ENCODE measurements around the gene HILPDA.
A peak's percentile ranks its signal among the peaks of the same experiment; 100 is the strongest.
"Not testable (repeated sequence)": the region's sequence is repeated elsewhere in the genome, so short reads cannot be mapped to it uniquely, and the experiment has no call there.

HILPDA gene

DNA sequence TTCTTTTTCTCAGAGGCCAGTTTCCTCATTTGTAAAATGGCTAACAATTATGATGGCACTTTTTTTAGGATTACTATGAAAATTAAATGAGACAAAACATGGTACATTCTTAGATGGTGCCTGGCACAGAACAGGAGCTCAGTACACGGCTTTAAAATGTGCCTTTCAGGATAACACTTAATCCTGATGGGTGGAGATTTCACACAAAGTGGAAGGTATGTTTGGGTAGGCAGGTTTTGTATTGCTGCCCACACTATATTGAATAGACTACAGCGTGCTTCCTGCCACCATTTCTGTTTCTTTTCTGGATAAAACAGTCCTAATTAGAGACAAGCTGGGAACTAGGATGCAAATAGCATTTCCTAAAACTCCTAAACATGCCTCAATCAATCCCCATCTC is 23.9 kb upstream of the HILPDA start:
- DNase-seq = no peak

DNA sequence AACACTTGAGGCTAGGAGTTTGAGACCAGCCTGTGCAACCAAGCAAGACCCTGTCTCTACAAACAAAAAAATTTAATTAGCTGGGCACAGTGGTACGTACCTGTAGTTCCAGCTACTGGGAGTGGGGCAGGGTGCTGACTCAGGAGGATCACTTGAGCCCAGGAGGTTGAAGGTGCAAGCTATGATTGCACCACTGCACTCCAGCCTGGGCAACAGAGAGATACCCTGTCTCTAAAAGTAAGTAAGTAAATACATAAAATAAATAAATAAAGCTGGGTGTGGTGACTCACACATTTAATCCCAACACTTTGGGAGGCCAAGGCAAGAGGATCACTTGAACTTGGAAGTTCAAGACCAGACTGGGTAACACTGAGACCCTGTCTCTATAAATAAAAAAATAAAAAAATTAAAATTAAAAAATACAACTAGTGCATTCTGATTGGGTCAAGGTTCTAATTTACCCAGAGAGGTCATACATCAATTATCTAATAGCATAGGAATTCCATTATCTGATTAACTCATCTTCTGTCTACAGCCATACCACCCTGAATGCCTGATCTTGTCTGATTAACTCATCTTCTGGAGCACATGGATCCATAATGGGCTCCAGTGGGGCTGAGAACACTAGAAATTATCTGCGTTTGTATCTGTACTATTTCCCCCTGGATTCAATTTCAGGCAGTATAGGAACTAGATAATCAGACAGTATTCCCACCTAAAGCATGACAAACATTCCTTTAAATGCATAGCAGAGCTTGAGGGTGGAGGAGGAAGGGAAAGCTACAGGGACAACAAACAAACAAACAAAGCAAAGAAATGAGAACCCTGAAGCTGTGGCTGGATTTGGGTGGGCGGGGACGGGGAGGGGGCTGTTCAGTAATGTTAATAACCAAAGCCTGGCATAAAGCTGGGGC is 21.0 kb upstream of the HILPDA start:
- DNase-seq = no peak

DNA sequence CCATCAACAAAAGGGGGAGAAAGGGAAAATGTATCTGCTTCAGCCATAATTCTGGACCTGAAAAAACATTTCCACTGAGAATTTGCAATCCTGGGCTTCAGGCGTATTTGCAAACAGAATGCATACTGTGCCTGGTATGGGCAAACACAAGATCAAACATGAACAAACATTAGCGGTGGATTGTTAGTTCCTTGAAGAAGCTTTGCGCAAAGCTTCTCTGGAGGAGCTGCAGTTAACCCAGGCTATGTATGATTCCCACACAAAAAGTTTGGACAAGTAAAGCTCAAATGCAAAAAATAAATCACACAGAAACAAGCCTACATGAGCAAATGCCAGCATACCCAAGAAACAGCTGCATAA is 20.4 kb upstream of the HILPDA start:
- DNase-seq = no peak

DNA sequence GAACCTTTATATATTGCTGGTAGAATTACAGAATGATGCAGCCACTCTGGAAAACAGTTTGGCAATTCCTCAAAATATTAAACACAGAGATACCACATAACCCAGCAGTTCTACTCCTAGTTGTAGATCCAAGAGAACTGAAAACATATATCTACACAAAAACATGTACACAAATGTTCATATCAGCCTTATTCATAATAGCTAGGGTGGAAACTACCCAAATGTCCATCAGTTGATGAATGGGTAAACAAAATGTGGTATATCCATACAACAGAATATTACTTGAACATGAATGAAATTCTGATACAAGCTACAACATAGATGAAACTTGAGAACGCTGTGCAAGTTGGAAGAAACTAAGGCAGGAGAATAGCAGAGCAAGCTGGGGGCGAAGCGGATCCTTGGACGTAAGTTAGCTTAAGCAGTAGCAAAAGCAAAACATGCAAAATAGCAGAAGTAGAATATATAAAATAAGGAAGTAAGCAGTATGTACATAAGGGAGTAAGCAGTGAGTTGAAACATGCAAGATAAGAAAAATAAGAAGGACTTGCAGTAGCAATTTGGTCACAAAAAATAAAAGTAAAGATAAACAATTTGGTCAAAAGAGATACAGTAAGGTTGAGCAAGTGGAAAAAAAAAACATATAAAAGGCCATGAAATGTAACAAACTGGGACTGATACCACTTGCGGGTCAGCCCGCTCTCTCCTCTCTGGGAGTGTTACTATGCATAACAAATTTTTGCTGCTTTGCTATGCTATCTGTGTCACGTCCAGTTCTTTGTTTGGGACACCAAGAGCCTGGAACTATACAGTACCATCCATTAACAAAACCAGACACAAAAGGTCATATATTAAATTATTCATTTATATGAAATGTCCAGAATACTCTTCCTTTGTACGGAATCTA is 18.0 kb upstream of the HILPDA start:
- no peak for DNase-seq

DNA sequence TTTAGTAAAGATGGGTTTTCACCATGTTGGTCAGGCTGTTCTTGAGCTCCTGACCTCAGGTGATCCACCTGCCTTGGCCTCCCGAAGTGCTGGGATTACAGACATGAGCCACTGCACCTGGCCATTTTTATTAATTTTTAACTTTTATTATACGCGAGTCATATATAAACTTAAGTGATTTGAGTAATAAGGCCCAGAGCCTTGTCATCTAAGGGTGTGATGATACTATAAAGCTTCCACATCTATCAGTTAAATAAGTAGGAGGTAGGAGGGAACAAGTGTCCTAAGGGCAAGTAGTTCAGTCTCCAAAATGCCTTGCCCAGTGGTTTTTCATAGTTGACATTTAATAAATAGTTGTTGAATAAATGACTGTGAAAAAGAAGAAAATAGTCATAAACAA is 13.3 kb upstream of the HILPDA start:
- no peak for DNase-seq

DNA sequence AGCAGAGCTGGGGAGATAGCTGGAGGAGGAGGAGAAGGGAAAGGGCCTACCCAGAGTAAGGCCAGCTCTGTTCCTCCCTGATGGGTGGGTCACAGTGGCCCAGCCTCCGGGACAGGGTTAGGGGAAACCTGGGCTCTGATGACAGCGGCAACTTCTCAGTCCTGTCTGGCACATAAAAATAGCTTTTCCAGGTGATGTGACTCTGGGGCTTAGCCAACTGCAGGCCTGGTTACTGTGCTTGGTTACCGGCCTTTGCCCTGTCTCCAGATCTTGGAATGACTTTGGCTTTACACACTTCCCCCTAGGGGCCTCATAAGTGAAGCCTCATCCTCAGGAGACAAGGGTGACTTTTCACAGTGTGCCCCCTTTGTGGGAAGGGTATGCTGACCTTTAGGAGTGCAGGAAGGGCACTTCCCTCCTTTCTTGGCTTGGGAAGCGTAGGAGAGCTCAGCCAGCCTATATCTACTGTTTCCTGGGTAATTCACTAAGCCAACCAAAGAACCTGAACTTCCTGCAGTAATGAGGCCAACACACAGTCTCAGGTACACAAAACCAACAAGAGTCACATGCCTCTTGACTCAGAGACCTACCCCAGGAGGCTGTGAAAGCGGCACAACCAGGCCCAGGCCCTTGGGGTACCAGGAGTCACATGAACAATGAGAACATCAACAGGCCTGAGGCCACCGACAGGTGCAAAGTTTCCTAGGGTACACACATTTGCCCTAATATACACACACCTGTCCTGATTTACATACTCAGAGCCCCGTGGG is 11.7 kb upstream of the HILPDA start:
- no peak for DNase-seq

DNA sequence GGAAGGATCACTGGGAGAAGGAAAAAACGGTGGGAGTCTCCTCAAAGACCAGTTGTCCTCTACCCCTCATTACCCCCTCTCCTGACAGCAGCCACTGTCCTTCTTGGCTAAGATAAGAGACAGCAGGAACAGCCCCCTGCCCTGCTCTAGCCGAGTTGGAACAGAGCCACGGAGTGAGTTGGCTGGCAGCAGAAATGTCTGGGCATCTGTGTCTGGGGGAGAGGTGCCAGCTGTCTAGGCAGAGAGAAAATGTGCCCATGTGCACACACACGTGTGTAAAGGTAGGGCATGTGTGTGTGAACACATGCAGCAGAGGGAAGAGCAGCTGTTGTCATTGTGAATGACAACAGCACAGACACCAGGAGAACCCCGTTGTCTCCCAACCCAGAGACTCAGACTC is 9.4 kb upstream of the HILPDA start:
- peak; percentile 58 to 75 for DNase-seq

DNA sequence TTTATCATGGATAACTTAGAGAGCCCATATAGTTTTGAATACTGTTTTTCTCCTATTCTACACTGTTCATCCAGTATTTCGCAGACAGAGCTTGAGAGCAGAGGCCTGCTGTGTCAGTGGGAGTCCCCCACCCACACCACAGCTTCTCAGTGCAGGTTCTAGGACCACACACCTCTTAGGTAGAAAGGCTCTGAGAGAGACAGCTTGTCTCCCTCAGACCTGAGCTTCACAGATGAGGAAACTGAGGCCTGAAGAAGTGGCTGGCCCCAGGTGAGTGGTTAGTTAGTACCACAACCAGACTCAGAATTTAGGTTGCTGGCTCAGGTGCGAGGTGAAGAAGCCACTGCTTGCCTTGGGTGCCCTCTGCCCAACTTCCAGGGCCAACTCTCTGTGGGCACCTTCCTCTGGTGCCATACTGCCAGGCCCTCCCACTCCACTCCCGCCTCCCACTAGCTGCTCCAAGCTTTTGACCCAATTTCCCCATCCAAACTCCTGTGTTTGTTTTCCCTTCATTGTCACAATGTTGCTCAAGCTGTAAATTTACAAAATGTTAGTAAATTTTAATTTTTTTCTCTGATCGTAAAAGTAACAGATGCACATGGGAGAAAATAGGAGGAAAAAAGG is 7.6 kb upstream of the HILPDA start:
- DNase-seq = no peak

DNA sequence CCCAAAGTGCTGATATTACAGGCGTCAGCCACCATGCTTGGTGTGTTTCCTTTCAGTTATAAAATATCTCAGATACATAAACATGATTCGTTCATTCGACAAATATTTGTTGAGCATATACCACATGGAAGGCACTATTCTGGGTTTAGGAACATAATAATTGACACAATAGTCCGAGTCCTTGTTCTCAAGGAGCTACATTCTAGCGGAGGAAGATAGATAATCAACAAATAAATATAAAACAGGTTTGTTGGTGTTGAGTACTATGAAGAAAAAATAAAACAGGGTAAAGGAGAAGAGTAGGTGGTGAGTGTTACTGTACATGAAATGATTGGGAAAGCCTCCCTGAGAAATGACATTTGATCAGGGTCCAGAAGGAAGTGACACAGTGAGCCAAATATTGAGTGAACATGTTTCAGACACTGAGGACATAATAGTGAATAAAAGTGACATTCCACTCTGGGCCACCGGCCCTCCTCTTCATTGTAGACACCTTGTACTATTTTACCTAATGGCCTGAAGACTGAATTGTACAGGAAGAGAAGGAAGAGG is 6.9 kb upstream of the HILPDA start:
- no peak for DNase-seq

DNA sequence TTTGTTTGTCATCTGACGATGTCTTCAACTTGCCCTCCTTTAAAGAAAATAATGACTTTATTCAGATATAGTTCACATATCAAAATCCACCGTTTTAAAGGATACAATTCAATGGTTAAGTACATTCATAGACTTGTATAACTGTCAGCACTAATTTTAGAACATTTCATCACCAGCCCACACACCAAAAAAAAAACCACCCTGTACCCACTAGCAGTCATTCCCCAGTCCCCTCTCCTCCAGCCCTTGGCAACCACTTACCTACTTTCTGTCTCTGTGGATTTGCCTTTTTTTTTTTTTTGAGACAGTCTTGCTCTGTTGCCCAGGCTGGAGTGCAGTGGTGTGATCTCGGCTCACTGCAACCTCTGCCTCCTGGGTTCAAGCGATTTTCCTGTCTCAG is 5.3 kb upstream of the HILPDA start:
- no peak for DNase-seq

DNA sequence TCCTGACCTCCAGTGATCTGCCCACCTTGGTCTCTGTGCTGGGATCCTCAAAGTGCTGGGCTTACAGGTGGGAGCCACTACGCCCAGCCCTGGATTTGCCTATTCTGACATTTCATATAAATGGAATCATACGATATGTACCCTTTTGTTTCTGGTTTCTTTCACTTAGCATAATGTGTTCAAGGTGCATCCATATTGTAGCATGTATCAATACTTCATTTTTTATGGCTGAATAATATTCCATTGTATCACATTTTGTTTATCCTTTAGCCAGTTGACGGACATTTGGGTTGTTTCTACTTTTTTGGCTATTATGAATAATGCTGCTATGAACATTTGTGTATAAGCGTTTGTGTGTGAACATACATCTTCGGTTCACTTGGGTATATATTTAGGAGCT is 4.8 kb upstream of the HILPDA start:
- DNase-seq = no peak

DNA sequence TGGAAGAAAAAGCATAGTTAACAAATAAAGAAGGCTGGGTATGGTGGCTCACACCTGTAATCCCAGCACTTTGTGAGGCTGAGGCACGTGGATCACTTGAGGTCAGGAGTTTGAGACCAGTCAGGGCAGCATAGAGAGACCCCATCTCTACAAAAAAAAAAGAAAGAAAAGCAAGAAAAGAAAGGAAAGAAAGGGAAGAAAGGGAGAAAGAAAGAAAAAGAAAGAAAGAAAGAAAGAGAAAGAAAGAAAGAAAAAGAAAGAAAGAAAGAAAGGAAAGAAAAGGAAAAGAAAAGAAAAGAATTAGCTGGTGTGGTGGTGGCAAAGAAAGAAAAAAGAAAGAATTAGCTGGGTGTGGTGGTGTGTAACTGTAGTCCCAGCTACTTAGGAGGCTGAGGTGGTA is 3.1 kb upstream of the HILPDA start:
- no peak for DNase-seq

DNA sequence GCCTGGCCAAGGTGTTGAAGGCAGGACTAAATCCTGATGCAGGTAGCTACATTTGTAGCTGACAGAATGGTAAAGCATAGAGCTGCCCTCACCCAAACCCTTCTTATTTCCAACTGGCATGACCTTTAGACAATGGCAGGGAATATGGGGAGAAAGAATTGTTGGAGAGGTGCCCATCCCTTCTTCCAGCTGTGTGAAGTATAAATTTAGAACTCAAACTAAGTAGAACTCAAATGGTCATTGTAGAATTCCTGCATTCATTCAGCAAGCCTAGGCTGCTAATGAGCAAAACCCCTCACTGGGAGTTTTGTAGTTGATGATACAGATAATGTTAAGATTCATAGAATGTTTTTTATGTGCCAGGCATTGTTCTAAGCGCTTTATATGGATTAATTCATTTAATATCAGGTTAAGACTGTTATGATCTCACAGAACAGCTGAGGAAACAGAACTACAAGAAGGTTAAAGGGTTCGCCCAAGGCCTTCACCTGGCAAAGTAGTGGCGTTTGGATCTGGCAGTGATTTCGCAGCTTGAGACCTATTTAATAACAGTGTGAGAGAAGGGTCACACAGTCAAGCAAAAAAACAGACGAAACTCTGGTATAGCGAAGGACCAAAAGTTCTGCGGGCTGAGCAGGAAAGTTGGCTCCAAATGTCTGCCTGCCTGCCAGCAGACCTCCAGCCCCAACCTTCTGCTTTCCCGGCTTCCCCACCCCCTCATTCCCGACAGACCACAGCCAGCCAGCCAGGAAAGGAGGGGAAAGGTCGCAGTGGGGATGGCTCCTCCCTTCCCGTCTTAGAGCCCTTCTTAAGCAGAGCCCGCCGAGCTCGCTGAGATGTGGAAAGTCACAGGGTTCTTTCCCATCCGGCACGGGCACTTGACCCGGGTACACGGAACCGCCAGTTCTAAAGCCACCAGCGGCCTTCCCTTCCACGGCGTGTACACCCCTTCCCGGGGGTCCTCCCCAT is 1.6 kb upstream of the HILPDA start:
- DNase-seq = no peak

DNA sequence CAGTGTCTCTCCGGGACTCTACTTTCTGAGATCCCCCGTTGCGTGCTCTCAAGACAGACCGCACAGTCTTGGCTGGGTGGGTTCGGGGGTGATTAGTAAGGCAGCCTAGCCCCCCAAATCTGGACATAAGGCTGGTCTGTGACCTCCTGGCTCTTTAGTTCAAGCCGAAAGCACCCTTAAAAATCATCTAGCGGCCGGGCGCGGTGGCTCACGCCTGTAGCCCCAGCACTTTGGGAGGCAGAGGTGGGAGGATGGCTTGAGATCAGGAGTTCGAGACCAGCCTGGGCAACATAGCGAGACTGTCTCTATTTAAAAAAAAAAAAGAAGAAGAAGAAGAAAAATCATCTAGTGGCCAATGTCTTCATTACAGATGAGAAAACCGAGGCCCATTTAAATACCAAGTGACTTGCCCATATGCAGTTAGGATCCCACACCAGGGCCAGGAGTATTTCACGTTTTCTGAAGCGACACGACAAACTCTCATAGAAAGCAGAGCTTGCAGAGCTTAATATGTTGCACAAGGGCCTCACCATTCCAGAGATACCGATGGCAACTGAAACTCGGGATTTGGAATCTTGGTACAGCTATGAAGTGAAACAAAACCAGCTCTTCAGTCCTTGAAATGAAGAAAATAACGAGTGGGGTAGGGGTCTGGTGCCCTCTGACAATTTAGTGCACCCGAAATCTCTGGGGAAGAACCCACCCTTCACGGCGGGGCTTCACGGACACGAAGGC is 703 bp upstream of the HILPDA start:
- DNase-seq = no peak

DNA sequence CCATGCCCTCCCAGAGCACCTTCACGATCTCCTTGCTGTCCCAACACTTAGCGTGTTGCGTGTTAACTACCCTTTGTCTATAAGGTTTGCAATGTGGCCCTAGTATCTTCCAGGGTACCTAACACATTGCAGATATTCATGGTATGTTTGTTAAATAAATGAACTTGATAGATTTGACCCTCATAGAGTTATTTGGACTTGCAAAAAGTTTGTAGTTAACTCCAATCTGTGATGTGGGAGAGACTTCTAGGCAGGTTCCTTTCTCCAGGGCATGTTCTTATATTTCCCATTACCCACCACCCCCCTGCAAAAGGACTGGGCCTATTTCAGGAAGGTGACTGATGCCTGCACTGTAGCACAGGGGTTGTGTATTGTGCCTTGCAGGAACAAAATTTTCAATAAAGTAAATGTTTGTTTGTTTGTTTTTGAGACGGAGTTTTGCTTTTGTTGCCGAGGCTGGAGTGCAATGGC is 612 bp downstream of the HILPDA start:
- DNase-seq = peak in 1 of 2 experiments; percentile 27

DNA sequence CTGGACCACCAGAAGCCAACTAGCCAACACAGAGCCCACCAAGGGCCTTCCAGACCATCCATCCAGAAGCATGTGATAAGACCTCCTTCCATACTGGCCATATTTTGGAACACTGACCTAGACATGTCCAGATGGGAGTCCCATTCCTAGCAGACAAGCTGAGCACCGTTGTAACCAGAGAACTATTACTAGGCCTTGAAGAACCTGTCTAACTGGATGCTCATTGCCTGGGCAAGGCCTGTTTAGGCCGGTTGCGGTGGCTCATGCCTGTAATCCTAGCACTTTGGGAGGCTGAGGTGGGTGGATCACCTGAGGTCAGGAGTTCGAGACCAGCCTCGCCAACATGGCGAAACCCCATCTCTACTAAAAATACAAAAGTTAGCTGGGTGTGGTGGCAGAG is 1.7 kb downstream of the HILPDA start:
- not testable (repeated sequence) for DNase-seq

DNA sequence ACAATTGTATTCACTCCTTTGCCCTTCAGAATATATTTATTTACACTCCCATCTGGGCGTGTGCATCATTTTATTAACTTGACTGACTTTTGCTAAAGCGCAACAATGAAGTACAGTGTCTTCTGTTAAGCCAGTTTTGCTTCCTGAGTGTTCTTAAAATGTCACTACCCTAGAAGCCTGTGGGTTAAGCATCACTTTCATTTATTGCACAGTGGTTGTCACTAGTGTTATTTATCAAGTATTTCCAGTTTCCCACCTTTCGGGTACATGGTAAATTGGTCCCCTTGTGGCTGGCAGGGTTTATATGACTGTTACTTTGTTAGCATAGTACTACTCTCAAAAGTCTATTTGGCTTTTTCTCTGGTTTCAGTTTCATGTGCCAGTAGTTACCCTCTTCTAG is 3.3 kb downstream of the HILPDA start:
- DNase-seq = no peak

DNA sequence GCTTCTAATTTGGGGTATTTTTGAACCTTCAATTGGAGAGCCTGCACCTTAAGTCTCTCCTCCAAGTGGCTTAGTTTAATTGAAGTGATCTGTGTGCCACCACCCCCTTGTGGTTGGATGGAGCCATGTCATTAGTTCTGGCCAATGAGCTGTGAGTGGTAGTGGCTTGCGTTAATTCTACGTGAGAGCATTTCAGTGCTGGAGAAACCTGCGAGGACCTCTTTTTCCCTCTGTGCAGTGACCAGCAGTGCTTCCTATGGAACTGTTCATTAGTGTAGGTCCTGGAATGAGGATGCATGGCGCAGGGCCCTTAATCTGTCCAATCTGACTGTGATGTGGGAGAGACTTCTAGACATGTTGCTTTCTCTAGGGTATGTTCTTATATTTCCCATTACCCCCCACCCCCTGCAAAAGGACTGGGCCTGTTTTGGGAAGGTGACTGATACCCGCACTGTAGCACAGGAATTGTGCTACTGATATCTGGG is 3.8 kb downstream of the HILPDA start:
- peak; percentile 61 to 78 for DNase-seq

DNA sequence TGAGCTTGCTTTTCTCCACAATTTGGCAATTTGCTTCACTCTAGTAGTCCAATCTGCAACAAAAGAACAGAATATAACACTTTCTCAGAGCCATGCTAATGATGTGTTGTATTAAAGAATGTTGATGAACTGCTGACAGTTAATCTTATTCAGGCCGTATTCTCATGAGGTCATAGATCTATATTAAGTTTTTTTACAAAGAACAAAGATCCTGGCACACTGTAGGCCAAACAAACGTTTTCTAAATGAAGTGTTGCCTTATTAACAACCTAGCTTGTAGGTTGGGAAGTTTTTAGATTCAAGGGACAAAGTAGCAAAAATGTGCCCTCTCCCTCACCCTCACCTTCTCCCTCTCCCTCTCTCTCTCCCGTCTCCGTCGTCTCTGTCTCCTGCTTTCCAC is 6.8 kb downstream of the HILPDA start:
- no peak for DNase-seq

DNA sequence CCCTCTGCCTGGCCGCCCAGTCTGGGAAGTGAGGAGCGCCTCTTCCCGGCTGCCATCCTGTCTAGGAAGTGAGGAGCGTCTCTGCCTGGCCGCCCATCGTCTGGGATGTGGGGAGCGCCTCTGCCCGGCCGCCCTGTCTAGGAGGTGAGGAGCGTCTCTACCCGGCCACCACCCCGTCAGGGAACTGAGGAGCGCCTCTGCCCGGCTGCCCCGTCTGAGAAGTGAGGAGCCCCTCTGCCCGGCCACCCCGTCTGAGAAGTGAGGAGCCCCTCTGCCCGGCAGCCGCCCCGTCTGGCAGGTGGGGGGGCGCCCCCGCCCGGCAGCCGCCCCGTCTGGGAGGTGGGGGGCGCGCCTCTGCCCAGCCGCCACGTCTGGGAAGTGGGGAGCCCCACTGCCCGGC is 7.7 kb downstream of the HILPDA start:
- not testable (repeated sequence) for DNase-seq

Data from NCI-H524 (cell line).